Karpas-422 (cell line): ENCODE results near the gene CNEP1R1. TPM values are rescaled to one million over a fixed set of nuclear protein-coding genes. Genes with fewer than 3 reads are reported as not detected.

ENCODE experiments used
- DNase-seq: peaks from one replicate; pipeline ENCODE4 v3.0.0-alpha.2; 2015
- H2AFZ ChIP-seq: fragments of 200-600 bp; sonication (generic); 2 replicates; pipeline ENCODE4 v1.6.1; 2014; ENCODE audit warnings: antibody characterized with exemption, low read length, mixed read lengths
- H3K27ac ChIP-seq: fragments of 200-600 bp; sonication (generic); 2 replicates; pipeline ENCODE4 v1.5.1; 2014; ENCODE audit warnings: mild to moderate bottlenecking, low read length, moderate library complexity
- H3K27me3 ChIP-seq: fragments of 200-600 bp; sonication (generic); 2 replicates; pipeline ENCODE4 v1.6.1; 2014; ENCODE audit warnings: low read length, mixed read lengths
- H3K36me3 ChIP-seq: fragments of 200-600 bp; sonication (generic); 2 replicates; pipeline ENCODE4 v1.6.1; 2014; ENCODE audit warnings: low read length, mixed read lengths; ENCODE audit not compliant: insufficient read depth
- H3K4me1 ChIP-seq: fragments of 200-600 bp; sonication (generic); 2 replicates; pipeline ENCODE4 v1.6.1; 2014; ENCODE audit warnings: mild to moderate bottlenecking, low read length, mixed read lengths
- H3K4me2 ChIP-seq: fragments of 200-600 bp; sonication (generic); 2 replicates; pipeline ENCODE4 v1.6.1; 2014; ENCODE audit warnings: low read length, low read depth, mild to moderate bottlenecking; ENCODE audit not compliant: poor library complexity, severe bottlenecking
- H3K4me3 ChIP-seq: fragments of 200-600 bp; sonication (generic); 2 replicates; pipeline ENCODE4 v1.5.1; 2014; ENCODE audit warnings: mild to moderate bottlenecking, antibody characterized with exemption, low read length, mixed read lengths
- H3K79me2 ChIP-seq: fragments of 200-600 bp; sonication (generic); 2 replicates; pipeline ENCODE4 v1.6.1; 2014; ENCODE audit warnings: mild to moderate bottlenecking, low read length, mixed read lengths
- H3K9ac ChIP-seq: fragments of 200-600 bp; sonication (generic); 2 replicates; pipeline ENCODE4 v1.6.0; 2014; ENCODE audit warnings: low read length
- H3K9me2 ChIP-seq: fragments of 200-600 bp; sonication (generic), shearing (Covaris generic); replicated peaks from 2 replicates; pipeline ENCODE4 v1.6.0; 2014; ENCODE audit warnings: mild to moderate bottlenecking, low read length, moderate library complexity; ENCODE audit not compliant: insufficient read depth
- H3K9me3 ChIP-seq: fragments of 300-700, 200-600 bp; sonication (generic); 2 replicates; pipeline ENCODE4 v1.6.1; 2014; ENCODE audit warnings: low read length, mixed read lengths
- H4K20me1 ChIP-seq: fragments of 200-600 bp; sonication (generic); 2 replicates; pipeline ENCODE4 v1.6.1; 2014; ENCODE audit warnings: mild to moderate bottlenecking, antibody characterized with exemption, low read length, low read depth; ENCODE audit not compliant: insufficient read depth
- total RNA-seq: library from RNA; depleted of rRNA; stranded (reverse); fragments of >200 nt; shearing (Covaris generic); gene quantifications from 2 replicates; pipeline ENCODE4 v1.2.3, GENCODE V29; 2014; ENCODE audit warnings: low replicate concordance; rRNA removed

Gene CNEP1R1
- 11.8 and 27.1 TPM in 2 replicates for total RNA-seq

GRCh38 chr16:50024684-50025536, at the start of gene CNEP1R1:
TSS of gene CNEP1R1 (plus strand) at chr16:50025225. CDS start at chr16:50025316, 91 bp downstream.
- Histone ChIP-seq H3K4me1 (peaks cover 14% of the 10 kb centered on the region), H3K9ac (peak within 1 kb of the TSS; percentile 93), H3K4me3 (peak within 1 kb of the TSS; percentile 89), H3K27me3 (no peaks in the 10 kb centered on the region), H3K4me2 (peak within 1 kb of the TSS; percentile 95), H3K9me3 (no peaks in the 10 kb centered on the region), H3K9me2 (no peaks in the 10 kb centered on the region), H2AFZ (peak within 1 kb of the TSS; percentile 92), H3K36me3 (peaks cover 12% of the 10 kb centered on the region; the same call in 1 of the 2 replicates), H3K27ac (no peak within 1 kb of the TSS; the same call in 1 of the 2 replicates), H3K79me2 (peaks cover 46% of the 10 kb centered on the region), H4K20me1 (no peaks in the 10 kb centered on the region)
- peak; percentile 98 for DNase-seq

GRCh38 chr16:49977427-49977826, 47.6 kb upstream of the CNEP1R1 start:
- Histone ChIP-seq H3K9ac (no peak overlapping the region), H3K4me1 (no peaks in the 10 kb centered on the region), H3K9me3 (no peaks in the 10 kb centered on the region), H3K36me3 (no peaks in the 10 kb centered on the region), H3K79me2 (no peaks in the 10 kb centered on the region), H3K9me2 (no peaks in the 10 kb centered on the region), H4K20me1 (no peaks in the 10 kb centered on the region), H2AFZ (no peak overlapping the region), H3K4me2 (no peak overlapping the region), H3K27ac (no peak overlapping the region), H3K4me3 (no peak overlapping the region), H3K27me3 (peaks cover 2% of the 10 kb centered on the region; the same call in 1 of the 2 replicates)
- no peak for DNase-seq

GRCh38 chr16:49978569-49979326, 46.3 kb upstream of the CNEP1R1 start:
- H2AFZ ChIP-seq = no peak overlapping the region
- H3K27ac ChIP-seq = no peak overlapping the region
- H3K79me2 ChIP-seq = no peaks in the 10 kb centered on the region
- H3K27me3 ChIP-seq = peaks cover 2% of the 10 kb centered on the region; the same call in 1 of the 2 replicates
- H3K9me2 ChIP-seq = no peaks in the 10 kb centered on the region
- H3K4me1 ChIP-seq = no peaks in the 10 kb centered on the region
- H3K9ac ChIP-seq = no peak overlapping the region
- H3K9me3 ChIP-seq = no peaks in the 10 kb centered on the region
- DNase-seq = no peak
- no peaks in the 10 kb centered on the region for H3K36me3 ChIP-seq
- H3K4me3 ChIP-seq = no peak overlapping the region
- no peaks in the 10 kb centered on the region for H4K20me1 ChIP-seq
- no peak overlapping the region for H3K4me2 ChIP-seq

GRCh38 chr16:49980166-49980565, 44.9 kb upstream of the CNEP1R1 start:
- Histone ChIP-seq H3K27me3 (peaks cover 2% of the 10 kb centered on the region; the same call in 1 of the 2 replicates), H2AFZ (no peak overlapping the region), H3K9me2 (no peaks in the 10 kb centered on the region), H3K27ac (no peak overlapping the region), H3K4me3 (no peak overlapping the region), H3K9me3 (no peaks in the 10 kb centered on the region), H3K36me3 (no peaks in the 10 kb centered on the region), H3K9ac (no peak overlapping the region), H3K79me2 (no peaks in the 10 kb centered on the region), H4K20me1 (no peaks in the 10 kb centered on the region), H3K4me2 (no peak overlapping the region), H3K4me1 (no peaks in the 10 kb centered on the region)
- DNase-seq = no peak

GRCh38 chr16:49986351-49987124, 38.5 kb upstream of the CNEP1R1 start:
- DNase-seq = no peak
- no peaks in the 10 kb centered on the region for H3K27me3 ChIP-seq
- no peaks in the 10 kb centered on the region for H3K9me2 ChIP-seq
- no peak overlapping the region for H2AFZ ChIP-seq
- H3K4me1 ChIP-seq = no peaks in the 10 kb centered on the region
- no peak overlapping the region for H3K9ac ChIP-seq
- H3K4me3 ChIP-seq = no peak overlapping the region
- no peaks in the 10 kb centered on the region for H3K9me3 ChIP-seq
- no peaks in the 10 kb centered on the region for H4K20me1 ChIP-seq
- no peak overlapping the region for H3K4me2 ChIP-seq
- H3K27ac ChIP-seq = no peak overlapping the region
- H3K79me2 ChIP-seq = no peaks in the 10 kb centered on the region
- no peaks in the 10 kb centered on the region for H3K36me3 ChIP-seq

- Histone ChIP-seq H3K27ac (no peak overlapping the region), H3K27me3 (no peaks in the 10 kb centered on the region), H3K36me3 (no peaks in the 10 kb centered on the region), H2AFZ (no peak overlapping the region), H3K79me2 (no peaks in the 10 kb centered on the region), H3K4me3 (no peak overlapping the region), H3K4me2 (no peak overlapping the region), H3K9me3 (no peaks in the 10 kb centered on the region), H3K9ac (no peak overlapping the region), H4K20me1 (no peaks in the 10 kb centered on the region), H3K9me2 (no peaks in the 10 kb centered on the region), H3K4me1 (no peaks in the 10 kb centered on the region)
- no peak for DNase-seq
Observed at GRCh38 chr16:49987381-49987780, 37.6 kb upstream of the CNEP1R1 start.

GRCh38 chr16:49992825-49993224, 32.2 kb upstream of the CNEP1R1 start:
- Histone ChIP-seq H2AFZ (no peak overlapping the region), H3K4me2 (no peak overlapping the region), H3K4me3 (no peak overlapping the region), H3K79me2 (no peaks in the 10 kb centered on the region), H3K27me3 (no peaks in the 10 kb centered on the region), H3K36me3 (no peaks in the 10 kb centered on the region), H3K9ac (no peak overlapping the region), H3K9me3 (no peaks in the 10 kb centered on the region), H4K20me1 (no peaks in the 10 kb centered on the region), H3K4me1 (no peaks in the 10 kb centered on the region), H3K27ac (no peak overlapping the region), H3K9me2 (no peaks in the 10 kb centered on the region)
- no peak for DNase-seq
